ENCODE measurements around the gene MACROH2A2. TPM values are rescaled to one million over a fixed set of nuclear protein-coding genes. Genes with fewer than 3 reads are reported as not detected.

The MACROH2A2 gene
- total and polyA plus RNA-seq, 10 of the 15 experiments (the other 5 are each of a cell fraction or from before 2014, with no cell fraction given), result 0.14 to 0.24 TPM; not detected in 8

DNA sequence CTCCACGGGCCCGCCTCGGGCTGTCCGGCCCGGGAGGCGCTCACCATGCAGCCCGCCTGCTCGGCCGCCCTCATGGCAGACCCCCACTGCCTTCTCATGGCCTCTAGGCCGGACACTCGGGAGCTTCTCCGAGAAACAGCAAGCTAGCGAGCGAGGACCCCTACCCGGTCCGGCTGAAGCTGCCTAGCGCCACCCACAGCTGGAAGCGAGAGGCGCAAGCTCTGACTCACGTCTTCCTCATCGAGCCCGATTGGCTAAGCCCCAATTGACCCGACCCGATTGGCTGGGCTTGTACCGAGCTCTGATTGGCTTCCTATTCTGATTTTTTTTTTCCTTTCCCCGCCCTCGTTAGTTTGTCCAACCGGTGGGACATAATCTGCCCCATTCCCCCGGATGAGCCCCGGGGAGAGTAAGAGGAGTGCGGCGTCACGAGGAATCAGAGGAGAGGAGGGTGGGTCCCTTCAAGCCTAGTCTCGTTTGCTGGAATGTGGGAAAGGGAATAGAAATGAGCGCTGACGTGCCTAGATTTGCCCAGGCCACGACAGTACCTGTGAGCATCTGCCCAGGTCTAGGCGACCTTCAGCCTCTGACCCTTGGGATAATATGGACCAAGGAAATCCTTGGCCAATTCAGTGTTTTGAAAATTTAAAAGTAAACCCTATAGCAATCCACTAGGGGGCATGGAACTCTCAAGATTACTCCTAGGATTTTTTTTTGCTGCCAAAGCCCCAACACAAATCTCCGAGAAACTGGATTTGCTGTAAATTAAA is 94.0 kb downstream of the MACROH2A2 start, which contains the start of gene TYSND1 (continued):
- no peak for TF ChIP-seq CBFB (IDR thresholded peaks at IDR 0.05; ENCODE audit: low read depth)

DNA sequence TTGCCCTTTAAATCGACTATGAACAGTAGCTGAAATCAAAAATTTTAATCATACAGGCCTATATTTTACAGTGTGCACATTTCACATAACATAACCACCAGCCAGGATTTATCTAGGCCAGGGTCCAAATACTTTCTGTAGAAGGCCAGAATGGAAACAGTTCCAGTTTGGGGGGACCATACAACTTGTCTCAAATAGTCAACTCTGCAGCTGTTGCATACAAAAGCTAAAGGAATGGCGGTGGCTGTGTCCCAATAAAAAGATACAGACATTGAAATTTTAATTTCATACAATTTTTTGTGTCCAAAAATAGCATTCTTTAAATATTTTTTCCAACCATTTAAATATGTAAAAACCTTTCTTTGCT is 94.6 kb downstream of the MACROH2A2 start:
- in situ Hi-C loops (cut with MboI) (no loop called here), intact Hi-C loops (cut with micrococcal nuclease; ENCODE audit: unreplicated experiment) (no loop called here)
- H3K9ac ChIP-seq (ENCODE audit: control insufficient read depth, insufficient read depth, low read length), result no peak overlapping the region
- TF ChIP-seq NFYA (IDR thresholded peaks at IDR 0.05; ENCODE audit: borderline replicate concordance, low read depth, low read length) (no peak), IKZF1 (conservative IDR thresholded peaks at IDR 0.05) (no peak), STAT1 (conservative IDR thresholded peaks at IDR 0.05) (no peak), ZNF622 (IDR thresholded peaks at IDR 0.05) (no peak)
- ChIA-PET CTCF (interaction anchor here (1.0 to 8.4 kb wide), 28 partner anchors 8 to 258 kb away, joined by 3 to 173 read pairs (median 9); partner anchors contain the start of genes AIFM2, EIF4EBP2 and SAR1A), SMC1A (ENCODE audit: uncharacterized antibody, unreplicated experiment) (interaction anchor here (0.8 to 3.6 kb wide), 15 partner anchors 8 to 217 kb away, joined by 4 to 42 read pairs (median 7); no protein-coding TSS in a partner anchor), RAD21 (ENCODE audit: unreplicated experiment) (interaction anchor here (0.8 to 3.3 kb wide), 24 partner anchors 9 to 233 kb away, joined by 3 to 46 read pairs (median 5); partner anchors contain the start of genes PPA1 and SAR1A), POLR2A (interaction anchor here (0.7 to 2.6 kb wide), 6 partner anchors 10 to 85 kb away, joined by 3 to 45 read pairs (median 10); partner anchors contain the start of genes PPA1 and SAR1A)
- WGBS (ENCODE audit: insufficient coverage, insufficient replicate concordance, low lambda C conversion rate, missing lambda C conversion rate), result 24% methylated on average over 2 of the region's 2 CpGs
- no peak overlapping the region for H3K27ac ChIP-seq (ENCODE audit: control insufficient read depth, insufficient read depth)
- H3K27me3 ChIP-seq (replicated peaks in 1 of 2; ENCODE audit: control insufficient read depth in 2 of 2, insufficient read depth in 2 of 2, low read length in 1 of 2), result no peaks in the 10 kb centered on the region
- no TSS peak for BruUV-seq (replicated peaks)
- H3K4me2 ChIP-seq (ENCODE audit: control insufficient read depth, insufficient read depth), result no peak overlapping the region
- H3K9me3 ChIP-seq (replicated peaks; ENCODE audit: control insufficient read depth, insufficient read depth, low read length), result no peaks in the 10 kb centered on the region
- no peak for ATAC-seq
- peaks cover 3% of the 10 kb centered on the region in 2 experiments; a peak in 3 of 4 replicates for H3K36me3 ChIP-seq (ENCODE audit: control insufficient read depth in 2 of 2, insufficient read depth in 2 of 2, low read length in 1 of 2)
- H3K4me3 ChIP-seq, result peak overlapping the region; percentile 64; the same call in 1 of the 2 replicates
- H3K79me2 ChIP-seq (ENCODE audit: control insufficient read depth, insufficient read depth, low read length), result peaks cover 23% of the 10 kb centered on the region
- FAIRE-seq, result no peak
- peaks cover 3% of the 10 kb centered on the region; the same call in 1 of the 2 replicates for H3K4me1 ChIP-seq (ENCODE audit: control insufficient read depth, insufficient read depth, low read length)
- DNase-seq (ENCODE audit: low read depth, low spot score), result no peak
- no peak overlapping the region for H2AFZ ChIP-seq (ENCODE audit: control insufficient read depth, low read depth, low read length)
- H4K20me1 ChIP-seq (ENCODE audit: control insufficient read depth, insufficient read depth), result no peaks in the 10 kb centered on the region; the same call in none of the 2 replicates

Data from GM12878 (cell line).